Gastroesophageal sphincter (tissue), 4 donors: Measurements from ENCODE around the gene MYADM. TPM values are rescaled to one million over a fixed set of nuclear protein-coding genes. Genes with fewer than 3 reads are reported as not detected.

Experiments
- ATAC-seq: fragments of 150-250 bp; one replicate; pipeline ENCODE4 v1.9.1; 2016; ENCODE audit warnings: mild to moderate bottlenecking, moderate library complexity
- H3K27ac ChIP-seq, 4 donors: fragments of 200-600 bp; sonication (generic) in 3 of 4; 1 replicate in 3 of 4; 2 replicates in 1 of 4; pipeline ENCODE4 v1.5.1; 2016 to 2019
- H3K27me3 ChIP-seq: fragments of 200-600 bp; sonication (generic); one replicate; pipeline ENCODE4 v1.5.1; 2019
- H3K36me3 ChIP-seq, 2 donors: fragments of 200-600 bp; sonication (generic); one replicate each; pipeline ENCODE4 v1.5.1; 2019; ENCODE audit warnings: control low read depth in 1 of 2
- H3K4me1 ChIP-seq, 3 donors: fragments of 200-600 bp; sonication (generic); 1 replicate in 2 of 3; 2 replicates in 1 of 3; pipeline ENCODE4 v1.5.1; 2016 to 2019; ENCODE audit warnings: control low read depth in 2 of 3
- H3K4me3 ChIP-seq, 2 donors: fragments of 200-600 bp; sonication (generic); one replicate each; pipeline ENCODE4 v1.5.1; 2019; ENCODE audit warnings: mild to moderate bottlenecking in 1 of 2, moderate library complexity in 1 of 2
- H3K9me3 ChIP-seq, 3 donors: fragments of 200-600 bp; sonication (generic); one replicate each; pipeline ENCODE4 v1.5.1; 2017 to 2019; ENCODE audit warnings: control low read depth in 2 of 3
- CTCF ChIP-seq, 4 experiments: fragments of 200-600 bp in 2 of 4; fragments of 450-650 bp in 2 of 4; sonication (generic) in 1 of 4; IDR thresholded peaks; one replicate each; pipeline ENCODE4 v1.5.1; 2017 to 2019; ENCODE audit warnings: antibody characterized with exemption in 4 of 4, mild to moderate bottlenecking in 2 of 4, moderate library complexity in 2 of 4
- EP300 ChIP-seq: sonication (generic); formaldehyde crosslinking; IDR thresholded peaks from one replicate; pipeline ENCODE4 v1.6.1; 2017; ENCODE audit warnings: antibody characterized with exemption, mild to moderate bottlenecking
- POLR2A ChIP-seq, 2 donors: fragments of 450-650 bp; IDR thresholded peaks; one replicate each; pipeline ENCODE4 v1.6.1; 2017; ENCODE audit warnings: antibody characterized with exemption in 2 of 2, mild to moderate bottlenecking in 2 of 2, moderate library complexity in 1 of 2
- POLR2AphosphoS5 ChIP-seq: sonication (generic); formaldehyde crosslinking; IDR thresholded peaks from one replicate; pipeline ENCODE4 v1.6.1; 2017; ENCODE audit warnings: antibody characterized with exemption
- WGBS, 2 donors: methylation state at CpG; one replicate each; pipeline ENCODE4 v1.1.5; 2018; ENCODE audit warnings: low coverage in 1 of 2; 5-methylcytosine and 5-hydroxymethylcytosine counted together
- total RNA-seq, 4 donors: library from RNA; depleted of rRNA; stranded (reverse); fragments of >200 nt; gene quantifications; one replicate each; pipeline ENCODE4 v1.1.0, GENCODE V29; 2016

The MYADM gene
- total RNA-seq, 4 donors from 2014 or later, result 103 to 355 (median 140) TPM

- TF ChIP-seq EP300 (no peak), POLR2A (IDR thresholded peaks at IDR 0.05) (no peak), POLR2AphosphoS5 (no peak), CTCF (IDR thresholded peaks at IDR 0.05) (no peak)
- Histone ChIP-seq H3K4me3 (no peak overlapping the region), H3K4me1 (peaks cover 0 to 7% (median 0%) of the 10 kb centered on the region in 3 donors), H3K27ac (no peak overlapping the region), H3K9me3 (no peaks in the 10 kb centered on the region), H3K36me3 (no peaks in the 10 kb centered on the region), H3K27me3 (peaks cover 58% of the 10 kb centered on the region)
- 29 to 40% methylated on average over 4 to 8 of the region's 8 CpGs for WGBS, 2 donors
- no peak for ATAC-seq
Observed at GRCh38 chr19:53847555-53847954, 20.1 kb upstream of the MYADM start.

- no peak overlapping the region for H3K4me3 ChIP-seq
- H3K27ac ChIP-seq, result peak overlapping the region in 3 of 4 donors; percentile 26 to 46 (median 38)
- H3K27me3 ChIP-seq, result peaks cover 60% of the 10 kb centered on the region
- peak; percentile 48 for ATAC-seq
- TF ChIP-seq EP300, result no peak
- TF ChIP-seq CTCF (IDR thresholded peaks at IDR 0.05), result no peak
- no peak for TF ChIP-seq POLR2A (IDR thresholded peaks at IDR 0.05)
- no peak for TF ChIP-seq POLR2AphosphoS5
- H3K4me1 ChIP-seq, result peaks cover 0 to 10% (median 0%) of the 10 kb centered on the region in 3 donors
- H3K9me3 ChIP-seq, result no peaks in the 10 kb centered on the region
- WGBS, 2 donors, result 39 to 50% methylated on average over 6 to 11 of the region's 11 CpGs
- H3K36me3 ChIP-seq, result no peaks in the 10 kb centered on the region
Observed at GRCh38 chr19:53849237-53849676, 18.4 kb upstream of the MYADM start.

- Histone ChIP-seq H3K36me3 (no peaks in the 10 kb centered on the region), H3K4me3 (no peak overlapping the region), H3K4me1 (peaks cover 0 to 10% (median 0%) of the 10 kb centered on the region in 3 donors), H3K9me3 (no peaks in the 10 kb centered on the region), H3K27me3 (peaks cover 45% of the 10 kb centered on the region), H3K27ac (no peak overlapping the region)
- TF ChIP-seq CTCF (IDR thresholded peaks at IDR 0.05) (no peak), POLR2AphosphoS5 (no peak), EP300 (no peak), POLR2A (IDR thresholded peaks at IDR 0.05) (no peak)
- no peak for ATAC-seq
- 73 to 80% methylated on average over 1 to 2 of the region's 2 CpGs for WGBS, 2 donors
Observed at GRCh38 chr19:53853707-53854106, 14.0 kb upstream of the MYADM start.

- H3K4me3 ChIP-seq, result no peak overlapping the region
- no peaks in the 10 kb centered on the region for H3K27me3 ChIP-seq
- no peak for TF ChIP-seq EP300
- H3K9me3 ChIP-seq, result no peaks in the 10 kb centered on the region
- H3K4me1 ChIP-seq, result peaks cover 0 to 25% (median 16%) of the 10 kb centered on the region in 3 donors
- no peaks in the 10 kb centered on the region for H3K36me3 ChIP-seq
- no peak for ATAC-seq
- no peak overlapping the region for H3K27ac ChIP-seq
- 86% methylated on average over 2 of the region's 6 CpGs; no CpG with 5 or more reads in 1 of the 2 donors for WGBS, 2 donors
Observed at GRCh38 chr19:53864308-53864836, 3.3 kb upstream of the MYADM start.

- H3K4me3 ChIP-seq, result peak overlapping the region in 1 of 2 donors; percentile 99
- H3K4me1 ChIP-seq, result peaks cover 0 to 36% (median 23%) of the 10 kb centered on the region in 3 donors
- H3K27ac ChIP-seq, result peak overlapping the region; percentile 2 to 98 (median 96)
- WGBS, 2 donors, result 6 to 100% methylated on average over 2 to 4 of the region's 9 CpGs
- no peaks in the 10 kb centered on the region for H3K27me3 ChIP-seq
- H3K9me3 ChIP-seq, result no peaks in the 10 kb centered on the region
- no peak for ATAC-seq
- TF ChIP-seq CTCF (IDR thresholded peaks at IDR 0.05) (no peak), POLR2AphosphoS5 (no peak), POLR2A (IDR thresholded peaks at IDR 0.05) (no peak), EP300 (no peak)
- H3K36me3 ChIP-seq, result peaks cover 0 to 2% of the 10 kb centered on the region in 2 donors
Observed at GRCh38 chr19:53865523-53865917, 2.2 kb upstream of the MYADM start.
